WTC11 (cell line): ENCODE measurements around the gene GRIK5. TPM values are rescaled to one million over a fixed set of nuclear protein-coding genes. Genes with fewer than 3 reads are reported as not detected.
A peak's percentile ranks its signal among the peaks of the same experiment; 100 is the strongest.

Experiments
- ATAC-seq: fragments of 200-7000 bp; cut with Tn5 transposase; 2 replicates; pipeline ENCODE4 v1.10.0; 2021; ENCODE audit warnings: mild to moderate bottlenecking, moderate library complexity
- CTCF ChIA-PET: fragments of 300-600 bp; sonication (Branson Sonifier 250); formaldehyde crosslinking; loops from one replicate; lab custom pipeline; 2021; ENCODE audit warnings: antibody characterized with exemption; lab: Charles Lee
- POLR2A ChIA-PET: fragments of 350-600 bp; sonication (Branson Sonifier 250); formaldehyde crosslinking; loops from one replicate; lab custom pipeline; 2021; ENCODE audit warnings: antibody characterized with exemption; lab: Charles Lee
- DNase-seq: peaks from one replicate; pipeline ENCODE4 v3.0.0; 2021; ENCODE audit warnings: low spot score
- H3K27ac Mint-ChIP-seq: 2 replicates; pipeline ENCODE4 v1.8.0; 2021; ENCODE audit warnings: mixed read lengths
- H3K27me3 Mint-ChIP-seq: 2 replicates; pipeline ENCODE4 v1.8.0; 2021; ENCODE audit warnings: low read depth, mild to moderate bottlenecking, moderate library complexity, mixed read lengths
- H3K36me3 Mint-ChIP-seq: 2 replicates; pipeline ENCODE4 v1.8.0; 2021; ENCODE audit warnings: mixed read lengths
- H3K4me1 Mint-ChIP-seq: 2 replicates; pipeline ENCODE4 v1.8.0; 2022; ENCODE audit warnings: mixed read lengths
- H3K4me3 Mint-ChIP-seq: 2 replicates; pipeline ENCODE4 v1.8.0; 2021; ENCODE audit warnings: mild to moderate bottlenecking, moderate library complexity, mixed read lengths
- H3K9me3 Mint-ChIP-seq: 2 replicates; pipeline ENCODE4 v1.8.0; 2021; ENCODE audit warnings: mixed read lengths
- ARID4B ChIP-seq: sonication (generic); formaldehyde crosslinking; IDR thresholded peaks from 2 replicates; pipeline ENCODE4 v1.8.0; 2023; ENCODE audit warnings: missing genetic modification reagents, mild to moderate bottlenecking, borderline replicate concordance
- ATF1 ChIP-seq: sonication (generic); formaldehyde crosslinking; IDR thresholded peaks from 2 replicates; pipeline ENCODE4 v1.8.1; 2023; ENCODE audit warnings: mild to moderate bottlenecking, moderate library complexity, missing genetic modification reagents
- EMX1 ChIP-seq: fragments of 250-450 bp; sonication (Bioruptor Pico); IDR thresholded peaks from 2 replicates; pipeline ENCODE4 v1.8.0; 2021; ENCODE audit warnings: mild to moderate bottlenecking
- GTF2I ChIP-seq: fragments of 250-450 bp; sonication (Bioruptor Pico); conservative IDR thresholded peaks from 2 replicates; pipeline ENCODE4 v1.4.0; 2021; ENCODE audit warnings: mild to moderate bottlenecking
- IRF1 ChIP-seq: sonication (generic); formaldehyde crosslinking; IDR thresholded peaks from 2 replicates; pipeline ENCODE4 v1.8.0; 2023; ENCODE audit warnings: missing genetic modification reagents
- NFATC4 ChIP-seq: fragments of 250-450 bp; sonication (Bioruptor Pico); IDR thresholded peaks from 2 replicates; pipeline ENCODE4 v1.9.0; 2021; ENCODE audit warnings: mild to moderate bottlenecking
- SMAD4 ChIP-seq: sonication (generic); formaldehyde crosslinking; IDR thresholded peaks from 2 replicates; pipeline ENCODE4 v1.8.0; 2022; ENCODE audit warnings: mild to moderate bottlenecking, missing genetic modification reagents
- SP1 ChIP-seq: sonication (generic); formaldehyde crosslinking; conservative IDR thresholded peaks from 2 replicates; pipeline ENCODE4 v1.8.1; 2022; ENCODE audit warnings: missing genetic modification reagents
- ZNF416 ChIP-seq: fragments of 250-450 bp; sonication (Bioruptor Pico); IDR thresholded peaks from 2 replicates; pipeline ENCODE4 v1.9.0; 2021; ENCODE audit warnings: mild to moderate bottlenecking, inconsistent platforms
- total RNA-seq: library from RNA; stranded (reverse); gene quantifications from 3 replicates; pipeline ENCODE4 v1.2.3, GENCODE V29; 2021
- TF ChIP-seq, protein P1 (sequence below): sonication (generic); formaldehyde crosslinking; IDR thresholded peaks from 2 replicates; pipeline ENCODE4 v1.8.0; 2022; ENCODE audit warnings: missing genetic modification reagents
- TF ChIP-seq, protein P2 (sequence below): sonication (generic); formaldehyde crosslinking; IDR thresholded peaks from 2 replicates; pipeline ENCODE4 v1.8.1; 2023; ENCODE audit warnings: mild to moderate bottlenecking, moderate library complexity, missing genetic modification reagents
- TF ChIP-seq, protein P3 (sequence below): sonication (generic); formaldehyde crosslinking; IDR thresholded peaks from 2 replicates; pipeline ENCODE4 v1.8.1; 2022; ENCODE audit warnings: low read depth, mild to moderate bottlenecking, moderate library complexity, missing genetic modification reagents, borderline replicate concordance
- TF ChIP-seq, protein P4 (sequence below): sonication (generic); formaldehyde crosslinking; IDR thresholded peaks from 2 replicates; pipeline ENCODE4 v1.8.1; 2023; ENCODE audit warnings: mild to moderate bottlenecking, missing genetic modification reagents, borderline replicate concordance

GRIK5 gene
- total RNA-seq, 1 experiment from 2014 or later, result 52.3 TPM

GRCh38 chr19:41999071-41999877 is 70.7 kb downstream of the GRIK5 start:
- ATAC-seq, result peak; percentile 8
- H3K4me1 Mint-ChIP-seq, result peaks cover 27% of the 10 kb centered on the region
- ChIA-PET POLR2A (interaction anchor here (0.6 to 1.1 kb wide), 2 partner anchors 11 to 188 kb away, joined by 4 to 5 read pairs; no protein-coding TSS in a partner anchor), CTCF (interaction anchor here (0.6 to 5.3 kb wide), 14 partner anchors 13 to 1573 kb away, joined by 3 to 50 read pairs (median 4); partner anchors contain the start of gene RPS19)
- peak; percentile 67 for DNase-seq
- H3K27me3 Mint-ChIP-seq, result peaks cover 66% of the 10 kb centered on the region
- peaks cover 19% of the 10 kb centered on the region for H3K36me3 Mint-ChIP-seq
- H3K27ac Mint-ChIP-seq, result no peak overlapping the region
- no peaks in the 10 kb centered on the region for H3K9me3 Mint-ChIP-seq
- TF ChIP-seq SMAD4 (no peak), EMX1 (0 out of 2 replicates have a peak, but pooled peaks have one; percentile 67), IRF1 (0 out of 2 replicates have a peak, but pooled peaks have one; percentile 42), SP1 (no peak), ZNF416 (CRISPR knock-in tag) (peak; percentile 67; the same call in 1 of the 2 replicates), NFATC4 (CRISPR knock-in tag) (peak; percentile 68; the same call in 1 of the 2 replicates)
- TF ChIP-seq, protein P1, sequence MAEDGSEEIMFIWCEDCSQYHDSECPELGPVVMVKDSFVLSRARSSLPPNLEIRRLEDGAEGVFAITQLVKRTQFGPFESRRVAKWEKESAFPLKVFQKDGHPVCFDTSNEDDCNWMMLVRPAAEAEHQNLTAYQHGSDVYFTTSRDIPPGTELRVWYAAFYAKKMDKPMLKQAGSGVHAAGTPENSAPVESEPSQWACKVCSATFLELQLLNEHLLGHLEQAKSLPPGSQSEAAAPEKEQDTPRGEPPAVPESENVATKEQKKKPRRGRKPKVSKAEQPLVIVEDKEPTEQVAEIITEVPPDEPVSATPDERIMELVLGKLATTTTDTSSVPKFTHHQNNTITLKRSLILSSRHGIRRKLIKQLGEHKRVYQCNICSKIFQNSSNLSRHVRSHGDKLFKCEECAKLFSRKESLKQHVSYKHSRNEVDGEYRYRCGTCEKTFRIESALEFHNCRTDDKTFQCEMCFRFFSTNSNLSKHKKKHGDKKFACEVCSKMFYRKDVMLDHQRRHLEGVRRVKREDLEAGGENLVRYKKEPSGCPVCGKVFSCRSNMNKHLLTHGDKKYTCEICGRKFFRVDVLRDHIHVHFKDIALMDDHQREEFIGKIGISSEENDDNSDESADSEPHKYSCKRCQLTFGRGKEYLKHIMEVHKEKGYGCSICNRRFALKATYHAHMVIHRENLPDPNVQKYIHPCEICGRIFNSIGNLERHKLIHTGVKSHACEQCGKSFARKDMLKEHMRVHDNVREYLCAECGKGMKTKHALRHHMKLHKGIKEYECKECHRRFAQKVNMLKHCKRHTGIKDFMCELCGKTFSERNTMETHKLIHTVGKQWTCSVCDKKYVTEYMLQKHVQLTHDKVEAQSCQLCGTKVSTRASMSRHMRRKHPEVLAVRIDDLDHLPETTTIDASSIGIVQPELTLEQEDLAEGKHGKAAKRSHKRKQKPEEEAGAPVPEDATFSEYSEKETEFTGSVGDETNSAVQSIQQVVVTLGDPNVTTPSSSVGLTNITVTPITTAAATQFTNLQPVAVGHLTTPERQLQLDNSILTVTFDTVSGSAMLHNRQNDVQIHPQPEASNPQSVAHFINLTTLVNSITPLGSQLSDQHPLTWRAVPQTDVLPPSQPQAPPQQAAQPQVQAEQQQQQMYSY (CRISPR knock-in tag), result peak; percentile 84
- peak overlapping the region; percentile 54 for H3K4me3 Mint-ChIP-seq

DNA sequence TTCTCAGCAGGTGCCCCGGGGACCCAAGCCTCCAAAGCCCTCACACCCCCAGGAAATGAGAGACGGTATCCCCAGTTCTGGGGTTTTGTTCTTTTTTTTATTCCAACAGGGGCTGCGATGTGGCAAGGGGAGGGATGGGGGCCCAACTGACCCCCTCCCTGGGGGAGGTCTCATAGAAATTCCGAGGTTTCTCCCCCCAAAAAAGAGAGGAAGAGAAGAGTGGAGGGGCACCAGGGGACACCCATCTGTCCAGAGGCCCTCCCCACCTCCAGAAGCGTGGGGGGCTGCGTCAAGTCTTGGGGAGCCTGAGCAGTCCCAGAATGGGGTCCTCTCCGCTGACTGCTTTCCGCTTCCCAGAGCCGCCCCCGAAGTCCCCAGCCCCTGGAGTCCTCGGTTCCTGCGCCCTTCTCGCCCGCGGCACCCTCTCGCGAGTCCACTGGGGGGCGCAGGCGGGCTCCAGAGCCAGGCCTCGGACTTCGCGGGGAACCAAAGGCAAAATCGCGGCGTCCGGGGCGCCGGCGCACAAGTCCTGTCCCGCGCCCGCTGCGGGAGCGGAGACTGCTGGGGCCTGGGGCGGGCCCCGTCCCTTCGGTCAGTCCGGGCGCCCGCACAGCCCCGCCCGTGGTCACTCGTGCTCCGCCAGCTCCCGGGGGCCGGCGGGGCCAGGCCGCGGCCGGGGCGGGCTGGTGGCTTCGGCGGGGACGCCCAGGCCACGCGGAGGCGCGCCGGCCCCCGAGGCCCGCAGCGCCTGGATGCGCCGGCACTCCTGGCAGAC is 71.6 kb downstream of the GRIK5 start:
- ChIA-PET POLR2A (interaction anchor here (1.1 kb wide), 1 partner anchor 11 kb away, joined by 4 read pairs; no protein-coding TSS in a partner anchor), CTCF (interaction anchor here (0.9 to 5.3 kb wide), 13 partner anchors 14 to 195 kb away, joined by 3 to 50 read pairs (median 6); partner anchors contain the start of genes RABAC1 and RPS19)
- no peak overlapping the region for H3K27ac Mint-ChIP-seq
- peaks cover 23% of the 10 kb centered on the region for H3K4me1 Mint-ChIP-seq
- peak overlapping the region; percentile 72 for H3K4me3 Mint-ChIP-seq
- peaks cover 69% of the 10 kb centered on the region for H3K27me3 Mint-ChIP-seq
- no peaks in the 10 kb centered on the region for H3K9me3 Mint-ChIP-seq
- DNase-seq (peak; percentile 80), ATAC-seq (peak; percentile 30)
- H3K36me3 Mint-ChIP-seq, result peaks cover 13% of the 10 kb centered on the region
- TF ChIP-seq GTF2I (CRISPR knock-in tag) (no peak), ATF1 (CRISPR knock-in tag) (no peak), ARID4B (CRISPR knock-in tag) (0 out of 2 replicates have a peak, but pooled peaks have one; percentile 42), SP1 (no peak)
- TF ChIP-seq, protein P2, sequence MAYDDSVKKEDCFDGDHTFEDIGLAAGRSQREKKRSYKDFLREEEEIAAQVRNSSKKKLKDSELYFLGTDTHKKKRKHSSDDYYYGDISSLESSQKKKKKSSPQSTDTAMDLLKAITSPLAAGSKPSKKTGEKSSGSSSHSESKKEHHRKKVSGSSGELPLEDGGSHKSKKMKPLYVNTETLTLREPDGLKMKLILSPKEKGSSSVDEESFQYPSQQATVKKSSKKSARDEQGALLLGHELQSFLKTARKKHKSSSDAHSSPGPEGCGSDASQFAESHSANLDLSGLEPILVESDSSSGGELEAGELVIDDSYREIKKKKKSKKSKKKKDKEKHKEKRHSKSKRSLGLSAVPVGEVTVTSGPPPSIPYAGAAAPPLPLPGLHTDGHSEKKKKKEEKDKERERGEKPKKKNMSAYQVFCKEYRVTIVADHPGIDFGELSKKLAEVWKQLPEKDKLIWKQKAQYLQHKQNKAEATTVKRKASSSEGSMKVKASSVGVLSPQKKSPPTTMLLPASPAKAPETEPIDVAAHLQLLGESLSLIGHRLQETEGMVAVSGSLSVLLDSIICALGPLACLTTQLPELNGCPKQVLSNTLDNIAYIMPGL, result peak; percentile 74; the same call in 1 of the 2 replicates
- TF ChIP-seq, protein P3, sequence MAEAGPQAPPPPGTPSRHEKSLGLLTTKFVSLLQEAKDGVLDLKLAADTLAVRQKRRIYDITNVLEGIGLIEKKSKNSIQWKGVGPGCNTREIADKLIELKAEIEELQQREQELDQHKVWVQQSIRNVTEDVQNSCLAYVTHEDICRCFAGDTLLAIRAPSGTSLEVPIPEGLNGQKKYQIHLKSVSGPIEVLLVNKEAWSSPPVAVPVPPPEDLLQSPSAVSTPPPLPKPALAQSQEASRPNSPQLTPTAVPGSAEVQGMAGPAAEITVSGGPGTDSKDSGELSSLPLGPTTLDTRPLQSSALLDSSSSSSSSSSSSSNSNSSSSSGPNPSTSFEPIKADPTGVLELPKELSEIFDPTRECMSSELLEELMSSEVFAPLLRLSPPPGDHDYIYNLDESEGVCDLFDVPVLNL (CRISPR knock-in tag), result no peak
- TF ChIP-seq, protein P4, sequence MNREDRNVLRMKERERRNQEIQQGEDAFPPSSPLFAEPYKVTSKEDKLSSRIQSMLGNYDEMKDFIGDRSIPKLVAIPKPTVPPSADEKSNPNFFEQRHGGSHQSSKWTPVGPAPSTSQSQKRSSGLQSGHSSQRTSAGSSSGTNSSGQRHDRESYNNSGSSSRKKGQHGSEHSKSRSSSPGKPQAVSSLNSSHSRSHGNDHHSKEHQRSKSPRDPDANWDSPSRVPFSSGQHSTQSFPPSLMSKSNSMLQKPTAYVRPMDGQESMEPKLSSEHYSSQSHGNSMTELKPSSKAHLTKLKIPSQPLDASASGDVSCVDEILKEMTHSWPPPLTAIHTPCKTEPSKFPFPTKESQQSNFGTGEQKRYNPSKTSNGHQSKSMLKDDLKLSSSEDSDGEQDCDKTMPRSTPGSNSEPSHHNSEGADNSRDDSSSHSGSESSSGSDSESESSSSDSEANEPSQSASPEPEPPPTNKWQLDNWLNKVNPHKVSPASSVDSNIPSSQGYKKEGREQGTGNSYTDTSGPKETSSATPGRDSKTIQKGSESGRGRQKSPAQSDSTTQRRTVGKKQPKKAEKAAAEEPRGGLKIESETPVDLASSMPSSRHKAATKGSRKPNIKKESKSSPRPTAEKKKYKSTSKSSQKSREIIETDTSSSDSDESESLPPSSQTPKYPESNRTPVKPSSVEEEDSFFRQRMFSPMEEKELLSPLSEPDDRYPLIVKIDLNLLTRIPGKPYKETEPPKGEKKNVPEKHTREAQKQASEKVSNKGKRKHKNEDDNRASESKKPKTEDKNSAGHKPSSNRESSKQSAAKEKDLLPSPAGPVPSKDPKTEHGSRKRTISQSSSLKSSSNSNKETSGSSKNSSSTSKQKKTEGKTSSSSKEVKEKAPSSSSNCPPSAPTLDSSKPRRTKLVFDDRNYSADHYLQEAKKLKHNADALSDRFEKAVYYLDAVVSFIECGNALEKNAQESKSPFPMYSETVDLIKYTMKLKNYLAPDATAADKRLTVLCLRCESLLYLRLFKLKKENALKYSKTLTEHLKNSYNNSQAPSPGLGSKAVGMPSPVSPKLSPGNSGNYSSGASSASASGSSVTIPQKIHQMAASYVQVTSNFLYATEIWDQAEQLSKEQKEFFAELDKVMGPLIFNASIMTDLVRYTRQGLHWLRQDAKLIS (CRISPR knock-in tag), result no peak
